Coronary artery (tissue), 2 donors: ENCODE measurements around the gene PTX3.

Source experiments
- DNase-seq: peaks from one replicate; pipeline ENCODE4 v3.0.0-alpha.2; 2017; ENCODE audit warnings: low spot score
- H3K27ac ChIP-seq, 2 donors: fragments of 200-600 bp; sonication (generic); one replicate each; pipeline ENCODE4 v1.5.1; 2016 to 2019
- H3K4me3 ChIP-seq: fragments of 200-600 bp; sonication (generic); 2 replicates; pipeline ENCODE4 v1.5.1; 2016; ENCODE audit warnings: mild to moderate bottlenecking, moderate library complexity
- CTCF ChIP-seq: fragments of 200-600 bp; sonication (generic); IDR thresholded peaks from one replicate; pipeline ENCODE4 v1.5.1; 2019; ENCODE audit warnings: antibody characterized with exemption

PTX3 gene

GRCh38 chr3:157409516-157409915 is 27.1 kb upstream of the PTX3 start:
- DNase-seq, result no peak
- Histone ChIP-seq H3K27ac (no peak overlapping the region), H3K4me3 (no peak overlapping the region)
- TF ChIP-seq CTCF, result no peak

- TF ChIP-seq CTCF, result no peak
- Histone ChIP-seq H3K4me3 (no peak overlapping the region), H3K27ac (no peak overlapping the region)
- DNase-seq, result no peak
These were observed 25.7 kb upstream of the PTX3 start for GRCh38 chr3:157410945-157411344.

- no peak for TF ChIP-seq CTCF
- H3K27ac ChIP-seq, result no peak overlapping the region
These were observed 24.3 kb upstream of the PTX3 start for GRCh38 chr3:157412323-157412855.

GRCh38 chr3:157414861-157415260 is 21.8 kb upstream of the PTX3 start:
- DNase-seq, result no peak
- Histone ChIP-seq H3K27ac (no peak overlapping the region), H3K4me3 (no peak overlapping the region)
- TF ChIP-seq CTCF, result no peak

More at GRCh38 chr3:157412323-157412855, 24.3 kb upstream of the PTX3 start:
- H3K4me3 ChIP-seq, result no peak overlapping the region
- DNase-seq, result no peak

GRCh38 chr3:157416347-157417087 is 20.1 kb upstream of the PTX3 start:
- no peak for TF ChIP-seq CTCF
- Histone ChIP-seq H3K4me3 (no peak overlapping the region), H3K27ac (no peak overlapping the region)
- no peak for DNase-seq

- DNase-seq, result no peak
- no peak overlapping the region for H3K4me3 ChIP-seq
- no peak for TF ChIP-seq CTCF
- H3K27ac ChIP-seq, result no peak overlapping the region
These were observed 19.4 kb upstream of the PTX3 start for GRCh38 chr3:157417247-157417646.

GRCh38 chr3:157418104-157418503 is 18.5 kb upstream of the PTX3 start:
- TF ChIP-seq CTCF, result no peak
- no peak for DNase-seq
- H3K27ac ChIP-seq, result no peak overlapping the region
- no peak overlapping the region for H3K4me3 ChIP-seq
